ENCODE data around the gene ZNF260.
A peak's percentile ranks its signal among the peaks of the same experiment; 100 is the strongest.

The ZNF260 gene

GRCh38 chr19:36488846-36489117 is 39.3 kb downstream of the ZNF260 start:
- FAIRE-seq: peak; percentile 56
- peak; percentile 15 for DNase-seq (ENCODE audit: insufficient read length)
- TF ChIP-seq TAF1 (IDR thresholded peaks at IDR 0.05; ENCODE audit: borderline replicate concordance, low read depth, low read length) (no peak), POLR2A (IDR thresholded peaks at IDR 0.05; ENCODE audit: low read depth, low read length) (no peak), POLR2AphosphoS5 (IDR thresholded peaks at IDR 0.05; ENCODE audit: low read depth, low read length) (no peak)

- FAIRE-seq: no peak
- DNase-seq (ENCODE audit: insufficient read length): no peak
Observed at GRCh38 chr19:36488118-36488845, 39.8 kb downstream of the ZNF260 start.

GRCh38 chr19:36483653-36484052 is 44.4 kb downstream of the ZNF260 start:
- FAIRE-seq: no peak
- TF ChIP-seq POLR2AphosphoS5 (IDR thresholded peaks at IDR 0.05; ENCODE audit: low read depth, low read length) (no peak), TAF1 (IDR thresholded peaks at IDR 0.05; ENCODE audit: borderline replicate concordance, low read depth, low read length) (no peak), POLR2A (IDR thresholded peaks at IDR 0.05; ENCODE audit: low read depth, low read length) (no peak)
- no peak for DNase-seq (ENCODE audit: insufficient read length)

More at GRCh38 chr19:36488118-36488845, 39.8 kb downstream of the ZNF260 start:
- TF ChIP-seq TAF1 (IDR thresholded peaks at IDR 0.05; ENCODE audit: borderline replicate concordance, low read depth, low read length) (no peak), POLR2AphosphoS5 (IDR thresholded peaks at IDR 0.05; ENCODE audit: low read depth, low read length) (no peak), POLR2A (IDR thresholded peaks at IDR 0.05; ENCODE audit: low read depth, low read length) (no peak)

- FAIRE-seq (no peak), DNase-seq (ENCODE audit: insufficient read length) (no peak)
- TF ChIP-seq POLR2A (IDR thresholded peaks at IDR 0.05; ENCODE audit: low read depth, low read length): no peak
Observed at GRCh38 chr19:36482876-36483275, 45.2 kb downstream of the ZNF260 start.

All from GM12892 (cell line).